ENCODE results near the gene EPS15.

DNA sequence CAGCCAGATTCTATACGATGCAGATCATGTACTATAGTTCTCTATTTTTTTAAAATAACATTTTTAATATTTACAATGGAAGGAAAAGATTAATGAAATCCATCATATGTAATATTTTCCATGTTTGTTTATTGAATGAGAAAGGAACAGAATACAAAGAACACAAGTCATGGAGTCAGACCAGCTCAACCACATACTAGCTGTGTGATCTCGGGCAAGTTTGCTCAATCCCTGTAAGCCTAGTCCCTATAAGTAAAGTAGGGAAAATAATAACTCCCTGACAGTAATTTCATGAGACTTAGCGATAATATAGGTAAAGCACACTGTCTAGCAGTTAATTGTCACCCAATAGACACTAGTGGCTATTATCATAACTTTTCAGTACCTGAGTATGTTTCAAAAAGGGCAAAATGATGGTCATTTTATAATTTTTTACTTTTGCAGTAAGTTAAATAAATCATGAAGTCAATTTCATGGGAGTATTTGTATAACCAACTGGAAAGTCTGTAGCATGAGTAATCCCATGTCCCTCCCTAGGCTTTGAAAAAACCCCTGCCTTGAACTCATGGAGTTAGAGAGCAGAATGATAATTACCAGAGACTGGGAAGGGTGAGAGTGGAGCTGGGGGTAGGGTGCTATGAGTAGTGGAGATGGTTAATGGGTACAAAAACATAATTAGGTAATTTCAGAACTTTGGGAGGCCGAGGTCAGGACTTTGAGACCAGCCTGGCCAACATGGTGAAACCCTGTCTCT, 37.0 kb upstream of the EPS15 start:
- TF ChIP-seq, protein P1, sequence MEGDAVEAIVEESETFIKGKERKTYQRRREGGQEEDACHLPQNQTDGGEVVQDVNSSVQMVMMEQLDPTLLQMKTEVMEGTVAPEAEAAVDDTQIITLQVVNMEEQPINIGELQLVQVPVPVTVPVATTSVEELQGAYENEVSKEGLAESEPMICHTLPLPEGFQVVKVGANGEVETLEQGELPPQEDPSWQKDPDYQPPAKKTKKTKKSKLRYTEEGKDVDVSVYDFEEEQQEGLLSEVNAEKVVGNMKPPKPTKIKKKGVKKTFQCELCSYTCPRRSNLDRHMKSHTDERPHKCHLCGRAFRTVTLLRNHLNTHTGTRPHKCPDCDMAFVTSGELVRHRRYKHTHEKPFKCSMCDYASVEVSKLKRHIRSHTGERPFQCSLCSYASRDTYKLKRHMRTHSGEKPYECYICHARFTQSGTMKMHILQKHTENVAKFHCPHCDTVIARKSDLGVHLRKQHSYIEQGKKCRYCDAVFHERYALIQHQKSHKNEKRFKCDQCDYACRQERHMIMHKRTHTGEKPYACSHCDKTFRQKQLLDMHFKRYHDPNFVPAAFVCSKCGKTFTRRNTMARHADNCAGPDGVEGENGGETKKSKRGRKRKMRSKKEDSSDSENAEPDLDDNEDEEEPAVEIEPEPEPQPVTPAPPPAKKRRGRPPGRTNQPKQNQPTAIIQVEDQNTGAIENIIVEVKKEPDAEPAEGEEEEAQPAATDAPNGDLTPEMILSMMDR (IDR thresholded peaks at IDR 0.05): no peak
- TF ChIP-seq POLR2A (IDR thresholded peaks at IDR 0.05) (no peak), EP300 (IDR thresholded peaks at IDR 0.05) (no peak)

Measured in ovary (tissue), 3 donors.